GM12864 (cell line): ENCODE results near the gene KRTAP17-1.

Source experiments
- DNase-seq: peaks from one replicate; pipeline ENCODE4 v3.0.0-alpha.2; 2011; ENCODE audit warnings: low read depth
- H3K4me3 ChIP-seq: 2 replicates; pipeline ENCODE4 v1.5.1; 2011; ENCODE audit warnings: mild to moderate bottlenecking, low read depth, low read length, control low read depth
- CTCF ChIP-seq: IDR thresholded peaks from 2 replicates; pipeline ENCODE4 v1.5.1; 2011; ENCODE audit warnings: low read depth, mild to moderate bottlenecking, moderate library complexity, low read length, control low read depth, inconsistent platforms; ENCODE audit errors: missing control alignments

Gene KRTAP17-1

GRCh38 chr17:41301916-41302901 is 13.3 kb downstream of the KRTAP17-1 start, which contains the start of gene KRTAP29-1:
Gene KRTAP29-1, minus strand, starts transcription at chr17:41302851. Its CDS starts 0 bp downstream, at chr17:41302851.
- TF ChIP-seq CTCF: no peak
- no peak within 1 kb of the TSS for H3K4me3 ChIP-seq
- DNase-seq: no peak

- DNase-seq: no peak
- no peak for TF ChIP-seq CTCF
- no peak overlapping the region for H3K4me3 ChIP-seq
Measured at GRCh38 chr17:41301204-41301790, 14.2 kb downstream of the KRTAP17-1 start.

GRCh38 chr17:41298458-41299135 is 16.9 kb downstream of the KRTAP17-1 start:
- no peak for DNase-seq
- H3K4me3 ChIP-seq: no peak overlapping the region
- TF ChIP-seq CTCF: no peak

DNA sequence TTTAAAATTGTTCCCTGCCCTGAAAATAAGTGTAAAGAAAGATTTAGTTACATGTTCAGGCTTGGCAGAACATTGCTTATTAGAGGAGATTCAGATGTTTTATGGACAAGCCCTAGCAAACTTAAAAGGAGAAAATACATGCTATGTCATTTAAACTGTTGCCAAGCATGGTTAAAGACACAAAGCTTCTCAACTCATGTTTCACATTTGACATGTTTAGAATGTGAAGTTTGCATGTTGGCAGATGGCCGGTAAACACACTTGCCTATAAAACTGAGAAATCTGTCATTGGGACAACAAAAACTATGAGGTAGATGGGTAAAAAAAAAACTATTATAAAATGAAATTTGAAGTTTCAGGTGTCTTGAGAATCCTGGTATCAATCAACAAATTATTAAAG is 18.7 kb downstream of the KRTAP17-1 start:
- no peak for DNase-seq
- no peak for TF ChIP-seq CTCF
- H3K4me3 ChIP-seq: no peak overlapping the region

- TF ChIP-seq CTCF: no peak
- no peak overlapping the region for H3K4me3 ChIP-seq
- DNase-seq: no peak
Measured at GRCh38 chr17:41294016-41294415, 21.5 kb downstream of the KRTAP17-1 start.

- TF ChIP-seq CTCF: no peak
- no peak for DNase-seq
- no peak overlapping the region for H3K4me3 ChIP-seq
Measured at GRCh38 chr17:41287050-41287449, 28.5 kb downstream of the KRTAP17-1 start.
